Panc1 (cell line): ENCODE data around the gene PHF2. TPM values are rescaled to one million over a fixed set of nuclear protein-coding genes. Genes with fewer than 3 reads are reported as not detected.

Source experiments
- ATAC-seq: fragments of 200-7000 bp; cut with Tn5 transposase; 2 replicates; pipeline ENCODE4 v1.9.1; 2020; ENCODE audit warnings: mild to moderate bottlenecking, moderate library complexity
- BruUV-seq: library from RNA; stranded (reverse); fragments of 400-500 nt; replicated peaks from 2 replicates; lab custom pipeline; 2021; lab: Mats Ljungman, UMichigan
- CTCF ChIA-PET: fragments of 300-600 bp; sonication (Branson Sonifier 250); formaldehyde crosslinking; loops from one replicate; lab custom pipeline; 2022; ENCODE audit warnings: antibody characterized with exemption; lab: Charles Lee
- POLR2A ChIA-PET: fragments of 300-600 bp; sonication (Branson Sonifier 250); formaldehyde crosslinking; loops from one replicate; lab custom pipeline; 2022; ENCODE audit warnings: antibody characterized with exemption; lab: Charles Lee
- DNase-seq: peaks from one replicate; pipeline ENCODE4 v3.0.0-alpha.2; 2010; ENCODE audit warnings: low read depth, low spot score
- H3K27ac ChIP-seq: 2 replicates; pipeline ENCODE4 v1.5.1; 2011; ENCODE audit warnings: mild to moderate bottlenecking, low read length, inconsistent platforms
- H3K27me3 ChIP-seq: fragments of 200-500 bp; sonication (Bioruptor generic); 2 replicates; pipeline ENCODE4 v1.6.0; 2014; ENCODE audit warnings: low read length, inconsistent platforms; ENCODE audit not compliant: control insufficient read depth, insufficient read depth
- H3K36me3 ChIP-seq: fragments of 200-500 bp; sonication (Bioruptor generic); 2 replicates; pipeline ENCODE4 v1.5.1; 2014; ENCODE audit warnings: inconsistent platforms, mild to moderate bottlenecking, low read length, moderate library complexity; ENCODE audit not compliant: control insufficient read depth, insufficient read depth
- H3K4me1 ChIP-seq: 2 replicates; pipeline ENCODE4 v1.5.1; 2011; ENCODE audit warnings: inconsistent platforms, mild to moderate bottlenecking, low read length, moderate library complexity; ENCODE audit not compliant: control insufficient read depth, insufficient read depth
- H3K4me3 ChIP-seq, 2 experiments: 2 replicates each; pipeline ENCODE4 v1.5.1; 2011 to 2012; ENCODE audit warnings: low read depth in 2 of 2, low read length in 2 of 2, mild to moderate bottlenecking in 2 of 2, inconsistent platforms in 1 of 2, moderate library complexity in 1 of 2
- H3K9me3 ChIP-seq: fragments of 200-500 bp; sonication (Bioruptor generic); 2 replicates; pipeline ENCODE4 v1.5.1; 2014; ENCODE audit warnings: low read depth, mild to moderate bottlenecking, inconsistent platforms, low read length, moderate library complexity; ENCODE audit not compliant: control insufficient read depth, insufficient read depth
- CTCF ChIP-seq: fragments of 450-650 bp; IDR thresholded peaks from 2 replicates; pipeline ENCODE4 v1.5.1; 2017; ENCODE audit warnings: mild to moderate bottlenecking
- POLR2AphosphoS5 ChIP-seq: IDR thresholded peaks from 2 replicates; pipeline ENCODE4 v1.6.1; 2012; ENCODE audit warnings: mild to moderate bottlenecking, low read depth, low read length, moderate library complexity
- SIN3A ChIP-seq: IDR thresholded peaks from 2 replicates; pipeline ENCODE4 v1.6.1; 2012; ENCODE audit warnings: low read depth, mild to moderate bottlenecking, low read length, moderate library complexity, borderline replicate concordance; ENCODE audit not compliant: insufficient read depth
- TCF7L2 ChIP-seq: IDR thresholded peaks from 2 replicates; pipeline ENCODE4 v1.6.1; 2011; ENCODE audit warnings: mild to moderate bottlenecking, low read depth, low read length, inconsistent platforms
- in situ Hi-C: cut with HindIII; loops from 2 replicates; pipeline ENCODE4 v1.10.0; 2016; ENCODE audit warnings: low sequenced_read_pairs, low pct_unique_long_range_greater_than_20kb
- intact Hi-C: fragments of 100-400 bp; cut with micrococcal nuclease; formaldehyde crosslinking; loops from one replicate; pipeline ENCODE4 v1.10.0; 2022; ENCODE audit not compliant: unreplicated experiment
- total RNA-seq: library from RNA; stranded (reverse); gene quantifications from one replicate; pipeline ENCODE4 v1.2.1, GENCODE V29; 2021; ENCODE audit not compliant: unreplicated experiment
- TF ChIP-seq, protein P1 (sequence below), 2 experiments: IDR thresholded peaks; 2 replicates each; pipeline ENCODE4 v1.6.1; 2011 to 2012; ENCODE audit warnings: low read depth in 2 of 2, control low read depth in 1 of 2, low read length in 1 of 2, mild to moderate bottlenecking in 1 of 2, moderate library complexity in 1 of 2; ENCODE audit not compliant: insufficient read depth in 1 of 2

PHF2 gene
- total RNA-seq, 1 experiment from 2014 or later = 16.6 TPM

DNA sequence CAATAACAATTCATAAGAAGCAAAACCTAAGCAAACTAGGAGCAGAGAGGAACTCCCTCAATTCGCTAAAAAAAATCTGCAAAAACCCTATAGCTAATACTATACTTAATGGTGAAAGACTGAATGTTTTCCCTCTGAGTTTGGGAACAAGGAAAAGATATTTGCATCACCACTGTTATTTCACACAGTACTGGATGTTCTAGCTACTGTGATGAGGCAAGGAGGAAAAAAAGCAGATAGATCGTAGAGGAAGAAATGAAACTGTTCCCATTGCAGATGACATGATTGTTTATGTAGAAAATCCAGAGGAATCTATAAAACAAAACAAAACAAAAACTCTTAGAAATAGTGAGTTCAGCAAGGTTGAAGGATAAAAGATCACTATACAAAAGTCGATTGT, 116.7 kb downstream of the PHF2 start:
- no peak for ATAC-seq
- ChIA-PET CTCF (no interaction called here), POLR2A (no interaction called here)
- Histone ChIP-seq H3K27ac (no peak overlapping the region), H3K36me3 (no peaks in the 10 kb centered on the region), H3K9me3 (peaks cover 11% of the 10 kb centered on the region; the same call in 1 of the 2 replicates), H3K27me3 (no peaks in the 10 kb centered on the region; the same call in 1 of the 2 replicates), H3K4me1 (no peaks in the 10 kb centered on the region), H3K4me3 (no peak overlapping the region)
- no peak for DNase-seq
- BruUV-seq = no TSS peak
- TF ChIP-seq SIN3A = no peak
- TF ChIP-seq, protein P1, sequence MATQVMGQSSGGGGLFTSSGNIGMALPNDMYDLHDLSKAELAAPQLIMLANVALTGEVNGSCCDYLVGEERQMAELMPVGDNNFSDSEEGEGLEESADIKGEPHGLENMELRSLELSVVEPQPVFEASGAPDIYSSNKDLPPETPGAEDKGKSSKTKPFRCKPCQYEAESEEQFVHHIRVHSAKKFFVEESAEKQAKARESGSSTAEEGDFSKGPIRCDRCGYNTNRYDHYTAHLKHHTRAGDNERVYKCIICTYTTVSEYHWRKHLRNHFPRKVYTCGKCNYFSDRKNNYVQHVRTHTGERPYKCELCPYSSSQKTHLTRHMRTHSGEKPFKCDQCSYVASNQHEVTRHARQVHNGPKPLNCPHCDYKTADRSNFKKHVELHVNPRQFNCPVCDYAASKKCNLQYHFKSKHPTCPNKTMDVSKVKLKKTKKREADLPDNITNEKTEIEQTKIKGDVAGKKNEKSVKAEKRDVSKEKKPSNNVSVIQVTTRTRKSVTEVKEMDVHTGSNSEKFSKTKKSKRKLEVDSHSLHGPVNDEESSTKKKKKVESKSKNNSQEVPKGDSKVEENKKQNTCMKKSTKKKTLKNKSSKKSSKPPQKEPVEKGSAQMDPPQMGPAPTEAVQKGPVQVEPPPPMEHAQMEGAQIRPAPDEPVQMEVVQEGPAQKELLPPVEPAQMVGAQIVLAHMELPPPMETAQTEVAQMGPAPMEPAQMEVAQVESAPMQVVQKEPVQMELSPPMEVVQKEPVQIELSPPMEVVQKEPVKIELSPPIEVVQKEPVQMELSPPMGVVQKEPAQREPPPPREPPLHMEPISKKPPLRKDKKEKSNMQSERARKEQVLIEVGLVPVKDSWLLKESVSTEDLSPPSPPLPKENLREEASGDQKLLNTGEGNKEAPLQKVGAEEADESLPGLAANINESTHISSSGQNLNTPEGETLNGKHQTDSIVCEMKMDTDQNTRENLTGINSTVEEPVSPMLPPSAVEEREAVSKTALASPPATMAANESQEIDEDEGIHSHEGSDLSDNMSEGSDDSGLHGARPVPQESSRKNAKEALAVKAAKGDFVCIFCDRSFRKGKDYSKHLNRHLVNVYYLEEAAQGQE (IDR thresholded peaks at IDR 0.05; ENCODE audit: insufficient read depth in 1 of 2, low read depth in 2 of 2, low read length in 1 of 2) = no peak
- TF ChIP-seq TCF7L2 = no peak
- no peak for TF ChIP-seq POLR2AphosphoS5
- no peak for TF ChIP-seq CTCF
- intact Hi-C loops (no loop called here), in situ Hi-C loops (no loop called here)

DNA sequence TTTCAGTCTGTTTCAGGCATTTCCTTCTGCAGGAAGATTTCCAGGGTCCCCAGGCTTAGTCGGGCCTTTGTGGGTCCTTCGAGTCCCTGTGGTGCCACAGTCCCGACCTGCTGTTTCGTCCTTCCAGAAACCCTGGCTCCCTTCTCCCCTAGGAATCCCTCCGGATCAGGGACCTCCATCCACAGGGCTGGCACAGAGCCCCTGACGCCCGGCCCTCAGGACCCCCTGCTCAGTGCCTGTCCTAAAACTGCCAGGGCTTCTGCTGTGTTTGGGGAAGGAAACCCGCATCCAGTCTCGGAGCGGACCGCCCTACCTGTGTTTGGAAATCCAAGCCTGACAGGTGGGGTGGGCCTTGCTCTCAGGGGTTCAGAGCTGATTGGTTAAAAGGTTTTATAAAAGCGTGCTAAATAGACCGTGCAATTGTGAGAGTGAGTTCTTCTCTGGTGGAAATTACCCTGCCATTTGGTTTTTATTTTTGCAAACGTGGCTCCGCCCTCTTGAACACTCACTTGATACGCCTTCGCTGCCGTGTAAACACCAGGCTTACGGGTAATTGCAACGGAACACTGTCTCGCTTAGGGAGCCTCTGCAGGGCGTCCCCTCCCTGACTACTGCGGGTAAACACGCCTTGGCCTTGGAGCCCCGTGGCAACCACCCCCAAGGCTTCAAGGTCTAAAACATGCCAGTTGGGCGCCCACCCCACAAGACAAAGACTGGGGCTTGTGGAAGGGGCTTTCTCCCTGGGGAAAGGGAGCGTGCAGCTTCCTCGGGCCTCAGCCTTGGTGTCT, 121.2 kb downstream of the PHF2 start:
- ChIA-PET POLR2A (no interaction called here), CTCF (no interaction called here)
- Histone ChIP-seq H3K9me3 (no peaks in the 10 kb centered on the region), H3K4me1 (no peaks in the 10 kb centered on the region), H3K4me3 (no peak overlapping the region), H3K36me3 (no peaks in the 10 kb centered on the region), H3K27ac (no peak overlapping the region), H3K27me3 (no peaks in the 10 kb centered on the region; the same call in 1 of the 2 replicates)
- DNase-seq (no peak), ATAC-seq (no peak)
- in situ Hi-C loops (no loop called here), intact Hi-C loops (no loop called here)
- TF ChIP-seq TCF7L2 (no peak), CTCF (no peak), POLR2AphosphoS5 (no peak), SIN3A (no peak)
- TF ChIP-seq, protein P1 (IDR thresholded peaks at IDR 0.05; ENCODE audit: insufficient read depth in 1 of 2, low read depth in 2 of 2, low read length in 1 of 2) = no peak
- no TSS peak for BruUV-seq
